GM18498 (cell line): ENCODE results near the gene KRTAP5-3.
A peak's percentile ranks its signal among the peaks of the same experiment; 100 is the strongest.
"Not testable (repeated sequence)": the region's sequence is repeated elsewhere in the genome, so short reads cannot be mapped to it uniquely, and the experiment has no call there.

ENCODE experiments used
- ATAC-seq: cut with Tn5 transposase; IDR thresholded peaks from one replicate; pipeline ENCODE4 v1.9.1; 2021; ENCODE audit warnings: mild to moderate bottlenecking, moderate library complexity; ENCODE audit not compliant: unreplicated experiment

The KRTAP5-3 gene

GRCh38 chr11:1584661-1585370 is 23.4 kb downstream of the KRTAP5-3 start, which contains the start of gene KRTAP5-1:
TSS of gene KRTAP5-1 (minus strand) at chr11:1585283. CDS start at chr11:1585249, 34 bp downstream.
- not testable (repeated sequence) for ATAC-seq

- ATAC-seq, result not testable (repeated sequence)
Measured at GRCh38 chr11:1582909-1583308, 25.4 kb downstream of the KRTAP5-3 start.

- no peak for ATAC-seq
Measured at GRCh38 chr11:1581976-1582375, 26.3 kb downstream of the KRTAP5-3 start.

GRCh38 chr11:1576825-1577224 is 31.4 kb downstream of the KRTAP5-3 start:
- ATAC-seq, result no peak

- not testable (repeated sequence) for ATAC-seq
Measured at GRCh38 chr11:1575756-1576155, 32.5 kb downstream of the KRTAP5-3 start.

- no peak for ATAC-seq
Measured at GRCh38 chr11:1574933-1575242, 33.4 kb downstream of the KRTAP5-3 start.

- ATAC-seq, result no peak
Measured at GRCh38 chr11:1574238-1574932, 33.9 kb downstream of the KRTAP5-3 start.

- ATAC-seq, result no peak
Measured at GRCh38 chr11:1573903-1574237, 34.4 kb downstream of the KRTAP5-3 start.

GRCh38 chr11:1573077-1573902 is 35.0 kb downstream of the KRTAP5-3 start:
- ATAC-seq, result no peak

- peak; percentile 68 for ATAC-seq
Measured at GRCh38 chr11:1572197-1573076, 35.8 kb downstream of the KRTAP5-3 start, which contains the start of gene DUSP8. TSS of gene DUSP8 (minus strand) at chr11:1572271. CDS start at chr11:1565826, 6,445 bp downstream.

- no peak for ATAC-seq
Measured at GRCh38 chr11:1571760-1572196, 36.5 kb downstream of the KRTAP5-3 start.

GRCh38 chr11:1570896-1571759 is 37.1 kb downstream of the KRTAP5-3 start:
- ATAC-seq, result no peak

GRCh38 chr11:1570531-1570895 is 37.8 kb downstream of the KRTAP5-3 start:
- ATAC-seq, result no peak

- no peak for ATAC-seq
Measured at GRCh38 chr11:1570001-1570453, 38.2 kb downstream of the KRTAP5-3 start.

- no peak for ATAC-seq
Measured at GRCh38 chr11:1569251-1569780, 38.9 kb downstream of the KRTAP5-3 start.

- ATAC-seq, result no peak
Measured at GRCh38 chr11:1568441-1568911, 39.8 kb downstream of the KRTAP5-3 start.

- ATAC-seq, result no peak
Measured at GRCh38 chr11:1567721-1568100, 40.6 kb downstream of the KRTAP5-3 start.

GRCh38 chr11:1567052-1567720 is 41.1 kb downstream of the KRTAP5-3 start:
- ATAC-seq, result no peak
